Hepatocyte (in vitro differentiated cells): ENCODE data around the gene CCDC187. TPM values are rescaled to one million over a fixed set of nuclear protein-coding genes. Genes with fewer than 3 reads are reported as not detected.

Experiments
- DNase-seq: peaks from one replicate; pipeline ENCODE4 v3.0.0-alpha.2; 2016; ENCODE audit warnings: low spot score
- H2AFZ ChIP-seq: fragments of 200-600 bp; sonication (generic); 2 replicates; pipeline ENCODE4 v1.6.0; 2016; ENCODE audit warnings: antibody characterized with exemption, mild to moderate bottlenecking
- H3K27ac ChIP-seq: fragments of 200-600 bp; sonication (generic); 2 replicates; pipeline ENCODE4 v1.5.1; 2016; ENCODE audit warnings: mild to moderate bottlenecking
- H3K27me3 ChIP-seq: fragments of 200-600 bp; sonication (generic); 2 replicates; pipeline ENCODE4 v1.6.1; 2016
- H3K36me3 ChIP-seq: fragments of 200-600 bp; sonication (generic); replicated peaks from 2 replicates; pipeline ENCODE4 v1.5.1; 2016; ENCODE audit warnings: low read depth; ENCODE audit not compliant: insufficient read depth
- H3K4me1 ChIP-seq: fragments of 200-600 bp; sonication (generic); 2 replicates; pipeline ENCODE4 v1.5.1; 2016; ENCODE audit warnings: mild to moderate bottlenecking, moderate library complexity; ENCODE audit not compliant: insufficient read depth
- H3K4me2 ChIP-seq: fragments of 200-600 bp; sonication (generic); 2 replicates; pipeline ENCODE4 v1.6.0; 2016
- H3K4me3 ChIP-seq: fragments of 200-600 bp; sonication (generic); 2 replicates; pipeline ENCODE4 v1.5.1; 2016; ENCODE audit warnings: mild to moderate bottlenecking
- H3K79me2 ChIP-seq: fragments of 200-600 bp; sonication (generic); 2 replicates; pipeline ENCODE4 v1.6.0; 2017; ENCODE audit warnings: mild to moderate bottlenecking
- H3K9me2 ChIP-seq: fragments of 200-600 bp; sonication (generic); replicated peaks from 2 replicates; pipeline ENCODE4 v1.6.0; 2017; ENCODE audit warnings: mild to moderate bottlenecking; ENCODE audit not compliant: insufficient read depth
- H3K9me3 ChIP-seq: fragments of 200-600 bp; sonication (generic); 2 replicates; pipeline ENCODE4 v1.5.1; 2016; ENCODE audit warnings: low read depth, mild to moderate bottlenecking
- H4K20me1 ChIP-seq: fragments of 200-600 bp; sonication (generic); 2 replicates; pipeline ENCODE4 v1.6.0; 2016; ENCODE audit warnings: mild to moderate bottlenecking; ENCODE audit not compliant: insufficient read depth, poor library complexity, severe bottlenecking
- CTCF ChIP-seq: fragments of 200-600 bp; sonication (generic); IDR thresholded peaks from 2 replicates; pipeline ENCODE4 v1.5.1; 2016; ENCODE audit warnings: antibody characterized with exemption, mild to moderate bottlenecking; ENCODE audit not compliant: poor library complexity
- EZH2 ChIP-seq: fragments of 200-600 bp; sonication (generic); IDR thresholded peaks from 2 replicates; pipeline ENCODE4 v1.6.1; 2016; ENCODE audit warnings: antibody characterized with exemption, mild to moderate bottlenecking, borderline replicate concordance
- EZH2phosphoT487 ChIP-seq: fragments of 200-600 bp; sonication (generic); IDR thresholded peaks from one replicate; pipeline ENCODE4 v1.6.1; 2018; ENCODE audit warnings: antibody characterized with exemption, mild to moderate bottlenecking, low read depth, moderate library complexity; ENCODE audit not compliant: unreplicated experiment, severe bottlenecking
- WGBS: methylation state at CpG from one replicate; pipeline ENCODE4 v1.1.6; 2016; ENCODE audit warnings: low lambda C conversion rate; ENCODE audit errors: missing lambda C conversion rate; 5-methylcytosine and 5-hydroxymethylcytosine counted together
- polyA plus RNA-seq: library from polyadenylated mRNA; unstranded; fragments of >200 nt; fragmentation: Nextera tagmentation; extraction: Ambion mirVana; gene quantifications from 2 replicates; pipeline ENCODE4 v1.2.1, GENCODE V29; 2016
- total RNA-seq: library from RNA; depleted of rRNA; stranded (reverse); fragments of >200 nt; gene quantifications from 2 replicates; pipeline ENCODE4 v1.2.3, GENCODE V29; 2014

Gene CCDC187
- total and polyA plus RNA-seq, 2 experiments from 2014 or later = 0.60 to 0.75 TPM

- H3K79me2 ChIP-seq = no peaks in the 10 kb centered on the region
These were observed 5.8 kb downstream of the CCDC187 start for GRCh38 chr9:136297766-136298735.

DNA sequence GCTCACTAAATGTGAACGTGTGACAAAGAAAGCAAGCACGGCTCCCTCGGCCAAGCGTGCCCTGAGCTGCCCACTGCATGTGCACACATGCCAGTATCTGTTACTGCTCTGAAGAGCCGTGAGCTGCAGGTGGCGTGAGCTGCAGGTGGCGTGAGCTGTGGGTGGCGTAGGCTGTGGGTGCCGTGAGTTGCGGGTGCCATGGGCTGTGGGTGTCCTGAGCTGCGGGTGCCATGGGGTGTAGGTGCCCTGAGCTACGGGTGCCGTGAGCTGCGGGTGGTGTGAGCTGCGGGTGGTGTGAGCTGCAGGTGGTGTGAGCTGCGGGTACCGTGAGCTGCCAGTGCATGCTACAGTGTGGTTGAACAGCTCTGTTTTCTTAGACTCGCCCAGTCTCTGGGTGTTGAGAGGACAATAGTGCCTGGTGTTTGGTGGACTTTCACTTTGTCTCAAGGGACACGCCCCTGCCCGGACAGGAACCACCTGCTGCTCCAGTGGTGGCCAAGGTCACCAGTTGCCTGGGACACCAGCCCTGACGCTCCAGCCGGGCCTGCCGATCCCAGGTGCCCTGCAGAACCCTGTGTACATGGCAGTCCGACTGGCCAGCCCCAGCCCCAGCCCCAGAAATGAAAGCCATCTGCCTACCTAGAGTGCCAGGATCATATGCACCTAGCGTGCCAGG lies 6.7 kb downstream of the CCDC187 start:
- Histone ChIP-seq H3K4me2 (no peak overlapping the region), H3K4me3 (no peak overlapping the region), H3K79me2 (no peaks in the 10 kb centered on the region), H3K9me2 (no peaks in the 10 kb centered on the region), H3K9me3 (no peaks in the 10 kb centered on the region), H3K27ac (no peak overlapping the region), H3K27me3 (no peaks in the 10 kb centered on the region), H3K4me1 (peaks cover 3% of the 10 kb centered on the region), H3K36me3 (no peaks in the 10 kb centered on the region), H2AFZ (no peak overlapping the region), H4K20me1 (no peaks in the 10 kb centered on the region)
- 79% methylated on average over 25 of the region's 25 CpGs for WGBS
- no peak for TF ChIP-seq CTCF
- no peak for TF ChIP-seq EZH2
- TF ChIP-seq EZH2phosphoT487 = no peak
- no peak for DNase-seq

More at GRCh38 chr9:136297766-136298735, 5.8 kb downstream of the CCDC187 start:
- no peak for DNase-seq
- no peaks in the 10 kb centered on the region for H3K36me3 ChIP-seq
- H3K4me1 ChIP-seq = peaks cover 3% of the 10 kb centered on the region
- H3K27ac ChIP-seq = no peak overlapping the region
- 84% methylated on average over 26 of the region's 26 CpGs for WGBS
- H2AFZ ChIP-seq = no peak overlapping the region
- no peak overlapping the region for H3K4me2 ChIP-seq
- no peaks in the 10 kb centered on the region for H3K27me3 ChIP-seq
- H4K20me1 ChIP-seq = no peaks in the 10 kb centered on the region
- H3K9me2 ChIP-seq = no peaks in the 10 kb centered on the region
- H3K9me3 ChIP-seq = no peaks in the 10 kb centered on the region
- TF ChIP-seq CTCF = no peak
- TF ChIP-seq EZH2 = no peak
- TF ChIP-seq EZH2phosphoT487 = no peak
- H3K4me3 ChIP-seq = no peak overlapping the region

DNA sequence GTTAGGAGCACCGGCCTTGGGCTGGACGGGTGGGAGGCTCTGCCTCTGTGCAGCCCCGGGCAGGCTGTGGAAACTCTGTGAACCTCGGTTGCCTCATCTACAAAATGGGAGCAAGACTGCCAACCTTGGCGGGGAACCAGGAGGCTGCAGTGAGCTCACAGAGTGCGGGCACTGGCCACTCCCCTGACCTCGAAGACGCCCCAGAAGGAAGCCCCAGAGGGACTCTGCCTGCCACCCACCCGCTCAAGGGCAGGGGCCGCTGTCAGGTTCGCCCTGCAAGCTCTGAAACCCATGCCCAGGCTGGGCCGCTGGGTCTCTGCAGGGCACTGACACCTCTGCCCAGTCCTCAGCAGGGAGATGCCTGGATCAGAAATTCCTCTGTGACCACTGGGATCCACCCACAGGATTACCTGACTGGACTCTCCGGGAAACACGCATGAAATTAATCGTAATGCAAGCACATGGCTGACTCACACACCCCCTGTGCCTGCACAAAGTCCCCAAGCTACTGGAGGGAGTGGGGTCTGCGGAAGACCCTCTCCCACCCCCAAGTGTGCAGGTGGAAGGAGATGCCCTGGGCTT lies 7.4 kb downstream of the CCDC187 start:
- Histone ChIP-seq H3K4me3 (no peak overlapping the region), H3K27me3 (no peaks in the 10 kb centered on the region), H3K9me3 (no peaks in the 10 kb centered on the region), H4K20me1 (no peaks in the 10 kb centered on the region), H3K4me1 (peaks cover 3% of the 10 kb centered on the region), H3K27ac (no peak overlapping the region), H3K79me2 (no peaks in the 10 kb centered on the region), H3K36me3 (no peaks in the 10 kb centered on the region), H3K4me2 (no peak overlapping the region), H2AFZ (no peak overlapping the region), H3K9me2 (no peaks in the 10 kb centered on the region)
- 87% methylated on average over 15 of the region's 16 CpGs for WGBS
- DNase-seq = no peak
- TF ChIP-seq CTCF = no peak
- no peak for TF ChIP-seq EZH2phosphoT487
- no peak for TF ChIP-seq EZH2
